Measurements from ENCODE around the gene SIAH1. TPM values are rescaled to one million over a fixed set of nuclear protein-coding genes. Genes with fewer than 3 reads are reported as not detected.

Gene SIAH1
- total RNA-seq, 1 experiment from 2014 or later: 10.9 TPM

GRCh38 chr16:48335961-48336360 lies 49.3 kb downstream of the SIAH1 start:
- ATAC-seq: no peak
- no peak overlapping the region for H3K27ac ChIP-seq (ENCODE audit: low read length)
- no peak overlapping the region for H3K9ac ChIP-seq (ENCODE audit: low read length)
- DNase-seq: no peak
- ChIA-PET CTCF (no interaction called here), POLR2A (ENCODE audit: unreplicated experiment) (no interaction called here)
- H3K79me2 ChIP-seq (ENCODE audit: low read length): no peaks in the 10 kb centered on the region
- H3K4me1 ChIP-seq (ENCODE audit: insufficient read depth, low read length): no peaks in the 10 kb centered on the region
- no peak overlapping the region for H3K4me2 ChIP-seq (ENCODE audit: low read length)
- H3F3A ChIP-seq (ENCODE audit: low read length, unreplicated experiment): no peaks in the 10 kb centered on the region
- intact Hi-C loops (cut with micrococcal nuclease): no loop called here
- no peaks in the 10 kb centered on the region for H3K9me2 ChIP-seq (replicated peaks; ENCODE audit: low read length)
- no peak overlapping the region for H2AFZ ChIP-seq (ENCODE audit: low read length)
- TF ChIP-seq EZH2phosphoT487 (IDR thresholded peaks at IDR 0.05; ENCODE audit: borderline replicate concordance, low read length) (no peak), EZH2 (IDR thresholded peaks at IDR 0.05; ENCODE audit: low read length, unreplicated experiment) (no peak), CTCF (conservative IDR thresholded peaks at IDR 0.05; ENCODE audit: low read depth, low read length) (no peak)
- no peak overlapping the region for H3K4me3 ChIP-seq (ENCODE audit: low read length)
- H3K36me3 ChIP-seq (ENCODE audit: low read depth, low read length): peaks cover 10% of the 10 kb centered on the region; the same call in 1 of the 2 replicates
- no TSS peak for BruUV-seq (replicated peaks)
- H3K9me3 ChIP-seq (ENCODE audit: low read length): no peaks in the 10 kb centered on the region
- H4K20me1 ChIP-seq (ENCODE audit: low read length): no peaks in the 10 kb centered on the region
- H3K27me3 ChIP-seq (ENCODE audit: low read length): no peaks in the 10 kb centered on the region

GRCh38 chr16:48334325-48334724 lies 50.9 kb downstream of the SIAH1 start:
- TF ChIP-seq EZH2phosphoT487 (IDR thresholded peaks at IDR 0.05; ENCODE audit: borderline replicate concordance, low read length): no peak
- TF ChIP-seq CTCF (conservative IDR thresholded peaks at IDR 0.05; ENCODE audit: low read depth, low read length): peak; percentile 42
- no peak for ATAC-seq
- Histone ChIP-seq H3K4me1 (ENCODE audit: insufficient read depth, low read length) (no peaks in the 10 kb centered on the region), H3K27me3 (ENCODE audit: low read length) (no peaks in the 10 kb centered on the region), H3K36me3 (ENCODE audit: low read depth, low read length) (peaks cover 10% of the 10 kb centered on the region; the same call in 1 of the 2 replicates), H3K4me3 (ENCODE audit: low read length) (no peak overlapping the region), H3F3A (ENCODE audit: low read length, unreplicated experiment) (no peaks in the 10 kb centered on the region), H3K27ac (ENCODE audit: low read length) (no peak overlapping the region), H4K20me1 (ENCODE audit: low read length) (no peaks in the 10 kb centered on the region), H3K9ac (ENCODE audit: low read length) (no peak overlapping the region), H3K9me2 (replicated peaks; ENCODE audit: low read length) (no peaks in the 10 kb centered on the region), H3K79me2 (ENCODE audit: low read length) (no peaks in the 10 kb centered on the region), H3K9me3 (ENCODE audit: low read length) (no peaks in the 10 kb centered on the region), H3K4me2 (ENCODE audit: low read length) (no peak overlapping the region), H2AFZ (ENCODE audit: low read length) (no peak overlapping the region)
- no peak for DNase-seq
- CTCF ChIA-PET: no interaction called here
- no TSS peak for BruUV-seq (replicated peaks)
- POLR2A ChIA-PET (ENCODE audit: unreplicated experiment): no interaction called here
- intact Hi-C loops (cut with micrococcal nuclease): no loop called here

- DNase-seq: no peak
- CTCF ChIA-PET: no interaction called here
- H3F3A ChIP-seq (ENCODE audit: low read length, unreplicated experiment): no peaks in the 10 kb centered on the region
- no peaks in the 10 kb centered on the region for H3K79me2 ChIP-seq (ENCODE audit: low read length)
- H3K4me1 ChIP-seq (ENCODE audit: insufficient read depth, low read length): no peaks in the 10 kb centered on the region
- H3K9me3 ChIP-seq (ENCODE audit: low read length): no peaks in the 10 kb centered on the region
- no peak overlapping the region for H3K4me3 ChIP-seq (ENCODE audit: low read length)
- TF ChIP-seq CTCF (conservative IDR thresholded peaks at IDR 0.05; ENCODE audit: low read depth, low read length) (no peak), EZH2phosphoT487 (IDR thresholded peaks at IDR 0.05; ENCODE audit: borderline replicate concordance, low read length) (no peak), EZH2 (IDR thresholded peaks at IDR 0.05; ENCODE audit: low read length, unreplicated experiment) (no peak)
- BruUV-seq (replicated peaks): no TSS peak
- no peak overlapping the region for H3K9ac ChIP-seq (ENCODE audit: low read length)
- no peak overlapping the region for H2AFZ ChIP-seq (ENCODE audit: low read length)
- H3K27me3 ChIP-seq (ENCODE audit: low read length): no peaks in the 10 kb centered on the region
- peaks cover 10% of the 10 kb centered on the region; the same call in 1 of the 2 replicates for H3K36me3 ChIP-seq (ENCODE audit: low read depth, low read length)
- no peaks in the 10 kb centered on the region for H4K20me1 ChIP-seq (ENCODE audit: low read length)
- H3K9me2 ChIP-seq (replicated peaks; ENCODE audit: low read length): no peaks in the 10 kb centered on the region
- intact Hi-C loops (cut with micrococcal nuclease): no loop called here
- H3K27ac ChIP-seq (ENCODE audit: low read length): no peak overlapping the region
- POLR2A ChIA-PET (ENCODE audit: unreplicated experiment): no interaction called here
- no peak for ATAC-seq
- no peak overlapping the region for H3K4me2 ChIP-seq (ENCODE audit: low read length)
Measured at GRCh38 chr16:48332978-48333377, 52.2 kb downstream of the SIAH1 start.

All from PC-3 (cell line).